Nephron progenitor cell (in vitro differentiated cells): ENCODE measurements around the gene LAPTM5.
A peak's percentile ranks its signal among the peaks of the same experiment; 100 is the strongest.

Experiments used
- DNase-seq: peaks from one replicate; pipeline ENCODE4 v3.0.0; 2021
- H3K27ac Mint-ChIP-seq: 2 replicates; pipeline ENCODE4 v1.8.0; 2021; ENCODE audit warnings: mild to moderate bottlenecking, moderate library complexity, mixed read lengths
- H3K27me3 Mint-ChIP-seq: 2 replicates; pipeline ENCODE4 v1.8.0; 2021; ENCODE audit warnings: mild to moderate bottlenecking, low read depth, mixed read lengths; ENCODE audit not compliant: poor library complexity
- H3K36me3 Mint-ChIP-seq: 2 replicates; pipeline ENCODE4 v1.8.0; 2021; ENCODE audit warnings: low read depth, mixed read lengths
- H3K4me1 Mint-ChIP-seq: 2 replicates; pipeline ENCODE4 v1.8.0; 2021; ENCODE audit warnings: mixed read lengths
- H3K4me3 Mint-ChIP-seq: 2 replicates; pipeline ENCODE4 v1.8.0; 2021; ENCODE audit warnings: mild to moderate bottlenecking, moderate library complexity, mixed read lengths
- H3K9me3 Mint-ChIP-seq: 2 replicates; pipeline ENCODE4 v1.8.0; 2021; ENCODE audit warnings: mild to moderate bottlenecking, moderate library complexity, mixed read lengths
- CTCF ChIP-seq: fragments of 200-600 bp; sonication (generic); IDR thresholded peaks from 2 replicates; pipeline ENCODE4 v1.5.0; 2021; ENCODE audit warnings: antibody characterized with exemption

The LAPTM5 gene

GRCh38 chr1:30783256-30783915, 25.8 kb upstream of the LAPTM5 start:
- Mint-ChIP-seq H3K27me3 (peaks cover 30% of the 10 kb centered on the region), H3K27ac (no peak overlapping the region), H3K36me3 (no peaks in the 10 kb centered on the region), H3K9me3 (no peaks in the 10 kb centered on the region), H3K4me3 (no peak overlapping the region), H3K4me1 (peaks cover 49% of the 10 kb centered on the region)
- DNase-seq: peak; percentile 60
- no peak for TF ChIP-seq CTCF

DNA sequence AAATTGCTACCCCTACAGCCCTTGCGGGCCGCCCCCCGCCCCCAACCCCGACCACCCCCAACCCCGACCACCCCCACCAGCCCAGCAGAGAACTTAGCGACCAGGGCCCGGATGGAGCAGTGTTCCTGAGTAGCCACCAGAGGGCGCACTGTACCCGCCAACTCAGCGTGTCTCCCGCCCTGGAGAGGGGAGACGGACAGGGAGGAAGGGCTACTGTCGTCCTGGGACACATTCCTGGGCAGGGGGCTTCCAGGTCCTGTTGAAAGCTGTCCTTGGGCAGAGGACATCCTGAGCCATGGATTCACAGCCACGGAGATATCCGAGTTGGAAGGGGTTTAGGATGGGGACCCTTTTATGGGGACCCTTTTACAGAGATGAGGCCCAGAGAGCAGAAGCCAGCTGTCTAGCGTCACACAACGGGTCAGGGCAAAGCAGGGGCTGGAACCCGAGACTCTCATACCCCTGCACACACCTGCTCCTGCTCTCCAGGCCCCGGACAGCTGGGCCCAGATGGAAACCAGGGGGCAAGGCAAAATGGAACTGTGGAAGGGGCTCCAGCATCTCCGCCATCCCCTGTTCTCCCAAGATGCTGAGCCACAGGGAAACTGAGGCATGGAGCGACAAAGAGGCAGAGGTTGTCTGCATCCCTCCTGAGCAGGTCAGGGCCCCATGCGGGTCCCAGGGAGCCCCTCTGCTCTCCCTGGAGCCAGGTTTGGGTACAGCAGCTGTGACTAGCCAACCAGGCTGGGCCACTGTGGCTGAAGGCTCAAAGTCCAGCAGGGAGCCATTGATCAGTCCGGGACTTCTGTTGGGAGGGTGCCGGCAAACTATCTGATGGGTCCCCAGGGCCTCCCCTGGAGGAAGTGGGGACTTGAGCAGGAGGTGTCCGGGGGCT, 25.0 kb upstream of the LAPTM5 start:
- Mint-ChIP-seq H3K36me3 (no peaks in the 10 kb centered on the region), H3K4me1 (peaks cover 43% of the 10 kb centered on the region), H3K9me3 (no peaks in the 10 kb centered on the region), H3K27ac (peak overlapping the region; percentile 48), H3K27me3 (peaks cover 25% of the 10 kb centered on the region), H3K4me3 (peak overlapping the region; percentile 44)
- peak; percentile 48 for TF ChIP-seq CTCF
- peak; percentile 84 for DNase-seq

DNA sequence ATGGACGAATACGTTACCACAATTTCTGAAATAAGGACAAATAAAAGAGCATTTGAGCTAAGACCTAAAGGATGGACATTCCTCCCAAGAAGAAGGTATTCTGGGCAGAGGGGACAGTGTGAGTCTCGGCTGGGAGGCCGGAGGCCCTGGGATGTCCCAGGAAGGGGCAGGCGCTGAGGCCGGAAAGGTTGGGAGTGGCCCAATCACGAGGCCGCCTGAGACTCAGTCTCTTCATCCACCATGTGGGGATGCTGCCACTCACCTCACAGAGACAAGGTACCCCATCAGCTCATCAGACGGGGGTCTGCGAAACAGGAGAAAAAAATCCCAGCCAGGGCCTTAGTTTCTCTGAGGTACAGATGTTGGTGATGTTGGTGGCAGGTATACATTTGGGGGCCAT, 24.3 kb upstream of the LAPTM5 start:
- Mint-ChIP-seq H3K27me3 (peaks cover 25% of the 10 kb centered on the region), H3K27ac (no peak overlapping the region), H3K4me1 (peaks cover 38% of the 10 kb centered on the region)

DNA sequence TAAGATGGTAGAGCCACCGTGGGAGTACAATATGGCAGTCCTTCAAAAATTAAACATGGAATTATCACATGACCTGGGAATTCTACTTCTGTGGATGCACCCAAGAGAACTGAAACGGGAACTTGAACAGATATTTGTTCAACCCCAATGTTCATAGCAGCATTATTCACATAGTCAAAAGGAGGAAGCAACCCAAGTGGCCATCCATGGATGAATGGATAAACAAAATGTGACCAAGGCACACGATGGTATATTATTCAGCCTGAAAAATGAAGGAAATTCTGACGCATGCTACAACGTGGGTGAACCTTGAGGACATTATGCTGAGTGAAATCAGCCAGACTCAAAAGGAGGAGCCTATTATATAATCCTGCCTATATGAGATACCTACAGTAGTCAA, 22.8 kb upstream of the LAPTM5 start:
- Mint-ChIP-seq H3K27ac (no peak overlapping the region), H3K36me3 (no peaks in the 10 kb centered on the region), H3K9me3 (no peaks in the 10 kb centered on the region), H3K27me3 (peaks cover 25% of the 10 kb centered on the region), H3K4me1 (peaks cover 30% of the 10 kb centered on the region), H3K4me3 (no peak overlapping the region)
- no peak for DNase-seq
- TF ChIP-seq CTCF: no peak

More for the DNA sequence above, 24.3 kb upstream of the LAPTM5 start:
- DNase-seq: no peak
- TF ChIP-seq CTCF: no peak
- H3K4me3 Mint-ChIP-seq: no peak overlapping the region
- H3K9me3 Mint-ChIP-seq: no peaks in the 10 kb centered on the region
- no peaks in the 10 kb centered on the region for H3K36me3 Mint-ChIP-seq

DNA sequence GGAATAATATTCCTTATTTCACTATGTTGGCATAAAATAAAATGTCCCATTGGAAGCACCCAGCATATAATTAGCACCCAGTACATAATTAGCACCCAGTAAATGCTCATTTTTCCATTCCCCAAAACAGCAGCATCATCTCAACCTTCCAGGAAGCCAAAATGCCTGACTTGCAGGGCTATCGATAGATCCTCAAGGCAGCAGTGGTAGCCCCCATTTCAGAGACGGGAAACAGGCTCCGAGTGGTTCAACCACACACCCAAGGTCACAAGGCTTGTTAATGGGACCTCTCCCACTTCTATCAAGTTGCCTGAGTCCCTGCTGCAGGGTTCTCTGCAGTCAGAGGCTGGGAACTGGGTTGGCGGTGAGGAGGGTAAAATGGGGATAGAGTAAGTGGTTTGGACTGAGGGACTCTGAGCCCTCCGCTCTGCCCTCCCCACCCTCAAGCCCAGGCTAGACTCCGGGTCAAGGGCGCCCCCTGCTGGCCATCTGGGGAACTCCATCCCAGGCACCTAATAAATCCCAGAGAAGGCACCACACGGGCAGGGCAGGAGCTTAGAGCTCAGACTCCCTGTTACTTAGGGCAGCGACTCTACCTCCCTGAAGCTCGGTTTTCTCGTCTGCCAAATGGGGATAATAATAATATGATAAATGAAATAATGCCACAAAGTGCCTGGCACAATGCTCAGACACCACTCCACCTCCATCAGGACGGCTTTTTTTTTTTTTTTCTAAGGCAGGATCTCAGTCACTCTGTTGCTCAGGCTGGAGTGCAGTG, 21.9 kb upstream of the LAPTM5 start:
- Mint-ChIP-seq H3K4me3 (no peak overlapping the region), H3K27me3 (peaks cover 24% of the 10 kb centered on the region), H3K36me3 (no peaks in the 10 kb centered on the region), H3K27ac (no peak overlapping the region), H3K4me1 (peaks cover 27% of the 10 kb centered on the region), H3K9me3 (no peaks in the 10 kb centered on the region)
- peak; percentile 92 for TF ChIP-seq CTCF
- DNase-seq: peak; percentile 96
